GM19463 (cell line): Measurements from ENCODE around the gene TBCCD1.
"Not testable (repeated sequence)": the region's sequence is repeated elsewhere in the genome, so short reads cannot be mapped to it uniquely, and the experiment has no call there.

Experiments used
- ATAC-seq: cut with Tn5 transposase; IDR thresholded peaks from one replicate; pipeline ENCODE4 v1.9.1; 2021; ENCODE audit warnings: mild to moderate bottlenecking, moderate library complexity; ENCODE audit not compliant: unreplicated experiment

Gene TBCCD1

DNA sequence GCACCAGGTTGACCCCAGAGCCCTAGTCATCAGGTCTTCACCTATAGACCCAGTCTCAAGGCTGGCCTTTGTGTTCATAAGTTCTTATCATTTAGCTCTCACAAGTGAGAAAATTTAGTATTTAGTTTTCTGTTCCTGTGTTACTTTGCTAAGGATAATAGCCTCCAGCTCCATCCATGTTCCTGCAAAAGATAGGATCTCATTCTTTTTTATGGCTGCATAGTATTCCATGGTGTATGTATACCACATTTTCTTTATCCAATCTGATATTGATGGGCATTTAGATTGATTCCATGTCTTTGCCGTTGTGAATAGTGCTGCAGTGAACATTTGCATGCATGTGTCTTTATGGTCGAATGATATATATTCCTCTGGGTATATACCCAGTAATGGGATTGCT is 69.1 kb downstream of the TBCCD1 start:
- ATAC-seq = not testable (repeated sequence)

DNA sequence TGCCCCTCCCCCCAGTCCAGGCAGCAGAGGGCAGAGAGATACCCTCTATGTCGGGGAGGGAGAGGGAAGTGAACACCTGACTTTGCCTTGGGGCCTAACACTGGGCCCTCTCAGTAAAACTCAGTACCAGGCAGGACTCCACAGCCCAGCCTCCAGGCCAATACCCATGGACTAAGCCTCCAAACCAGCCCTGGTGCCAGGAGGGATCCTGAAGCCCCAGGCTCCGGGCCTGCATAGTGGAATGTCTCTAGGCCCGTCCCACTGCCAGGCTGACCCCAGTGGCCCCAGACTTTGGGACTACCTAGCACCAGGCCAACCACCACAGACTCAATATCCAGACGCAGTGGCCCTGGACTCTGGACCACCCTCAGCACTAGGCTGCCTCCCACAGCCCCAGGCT is 69.5 kb downstream of the TBCCD1 start:
- ATAC-seq = no peak

- ATAC-seq = no peak
Observed at GRCh38 chr3:186496635-186497034, 70.5 kb downstream of the TBCCD1 start.
